Choroid plexus epithelial cell (primary cell): ENCODE measurements around the gene MROH8.

ENCODE experiments used
- DNase-seq: peaks from one replicate; pipeline ENCODE4 v3.0.0-alpha.2; 2010; ENCODE audit warnings: low read depth
- H3K4me3 ChIP-seq: 2 replicates; pipeline ENCODE4 v1.5.1; 2011; ENCODE audit warnings: low read depth, mild to moderate bottlenecking, control low read depth, low read length, moderate library complexity
- CTCF ChIP-seq: conservative IDR thresholded peaks from 2 replicates; pipeline ENCODE4 v1.5.1; 2011; ENCODE audit warnings: low read depth, mild to moderate bottlenecking, control low read depth, inconsistent platforms, low read length, moderate library complexity

Gene MROH8

GRCh38 chr20:37207171-37207570 is 27.8 kb upstream of the MROH8 start:
- no peak for DNase-seq
- no peak overlapping the region for H3K4me3 ChIP-seq
- no peak for TF ChIP-seq CTCF

GRCh38 chr20:37205794-37206193 is 26.4 kb upstream of the MROH8 start:
- H3K4me3 ChIP-seq: no peak overlapping the region
- no peak for TF ChIP-seq CTCF
- DNase-seq: no peak

- no peak for DNase-seq
- no peak for TF ChIP-seq CTCF
- H3K4me3 ChIP-seq: no peak overlapping the region
Measured at GRCh38 chr20:37205130-37205529, 25.8 kb upstream of the MROH8 start.

- DNase-seq: no peak
Measured at GRCh38 chr20:37204056-37204455, 24.7 kb upstream of the MROH8 start.

GRCh38 chr20:37202267-37202943 is 23.1 kb upstream of the MROH8 start:
- DNase-seq: peak; percentile 98
- peak overlapping the region; percentile 34 for H3K4me3 ChIP-seq
- TF ChIP-seq CTCF: peak; percentile 89

More at GRCh38 chr20:37204056-37204455, 24.7 kb upstream of the MROH8 start:
- no peak overlapping the region for H3K4me3 ChIP-seq
- TF ChIP-seq CTCF: no peak

GRCh38 chr20:37201827-37202162 is 22.4 kb upstream of the MROH8 start:
- no peak for DNase-seq
- TF ChIP-seq CTCF: no peak
- peak overlapping the region; percentile 34 for H3K4me3 ChIP-seq
